ENCODE results near the gene DCAF15. TPM values are rescaled to one million over a fixed set of nuclear protein-coding genes. Genes with fewer than 3 reads are reported as not detected.

The DCAF15 gene
- total RNA-seq, 1 donor from 2014 or later = 23.7 TPM

DNA sequence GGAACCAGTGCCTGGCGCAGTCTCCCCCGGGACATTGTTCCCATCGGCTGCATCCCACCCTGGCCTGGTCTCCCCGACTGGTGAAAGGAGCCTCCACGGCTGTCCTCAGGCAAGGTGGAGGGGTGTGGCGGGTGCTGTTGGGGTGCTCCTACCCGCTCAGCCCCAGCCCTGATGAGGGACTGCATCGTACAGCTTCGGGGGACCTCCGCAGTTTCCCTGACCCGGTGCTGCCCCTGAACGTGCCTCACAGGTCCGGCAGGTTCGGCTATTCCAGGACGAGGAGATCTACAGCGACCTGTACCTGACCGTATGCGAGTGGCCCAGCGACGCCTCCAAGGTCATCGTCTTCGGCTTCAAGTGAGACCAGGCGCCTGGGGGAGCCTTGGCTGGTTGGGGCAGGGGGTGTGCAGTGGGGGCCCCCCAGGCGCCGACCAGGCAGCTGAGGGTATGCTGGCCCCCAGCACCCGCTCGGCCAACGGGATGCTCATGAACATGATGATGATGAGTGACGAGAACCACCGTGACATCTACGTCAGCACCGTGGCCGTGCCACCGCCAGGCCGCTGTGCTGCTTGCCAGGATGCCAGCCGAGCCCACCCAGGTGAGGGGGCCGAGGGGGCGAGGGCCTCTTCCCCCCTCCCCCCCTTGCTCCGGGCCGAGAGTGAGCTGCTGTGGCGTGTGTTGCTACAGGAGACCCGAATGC is 3.5 kb downstream of the DCAF15 start:
- DNase-seq (ENCODE audit: low read depth) = no peak
- H3K27me3 ChIP-seq (ENCODE audit: control insufficient read depth, insufficient read depth, low read length) = no peaks in the 10 kb centered on the region
- H3K36me3 ChIP-seq (ENCODE audit: control insufficient read depth, insufficient read depth, low read length) = peaks cover 1% of the 10 kb centered on the region
- H3K4me3 ChIP-seq (ENCODE audit: low read depth, low read length) = no peak overlapping the region
- TF ChIP-seq, protein P1, sequence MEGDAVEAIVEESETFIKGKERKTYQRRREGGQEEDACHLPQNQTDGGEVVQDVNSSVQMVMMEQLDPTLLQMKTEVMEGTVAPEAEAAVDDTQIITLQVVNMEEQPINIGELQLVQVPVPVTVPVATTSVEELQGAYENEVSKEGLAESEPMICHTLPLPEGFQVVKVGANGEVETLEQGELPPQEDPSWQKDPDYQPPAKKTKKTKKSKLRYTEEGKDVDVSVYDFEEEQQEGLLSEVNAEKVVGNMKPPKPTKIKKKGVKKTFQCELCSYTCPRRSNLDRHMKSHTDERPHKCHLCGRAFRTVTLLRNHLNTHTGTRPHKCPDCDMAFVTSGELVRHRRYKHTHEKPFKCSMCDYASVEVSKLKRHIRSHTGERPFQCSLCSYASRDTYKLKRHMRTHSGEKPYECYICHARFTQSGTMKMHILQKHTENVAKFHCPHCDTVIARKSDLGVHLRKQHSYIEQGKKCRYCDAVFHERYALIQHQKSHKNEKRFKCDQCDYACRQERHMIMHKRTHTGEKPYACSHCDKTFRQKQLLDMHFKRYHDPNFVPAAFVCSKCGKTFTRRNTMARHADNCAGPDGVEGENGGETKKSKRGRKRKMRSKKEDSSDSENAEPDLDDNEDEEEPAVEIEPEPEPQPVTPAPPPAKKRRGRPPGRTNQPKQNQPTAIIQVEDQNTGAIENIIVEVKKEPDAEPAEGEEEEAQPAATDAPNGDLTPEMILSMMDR (IDR thresholded peaks at IDR 0.05; ENCODE audit: insufficient read depth, low read length, poor library complexity, severe bottlenecking) = no peak

DNA sequence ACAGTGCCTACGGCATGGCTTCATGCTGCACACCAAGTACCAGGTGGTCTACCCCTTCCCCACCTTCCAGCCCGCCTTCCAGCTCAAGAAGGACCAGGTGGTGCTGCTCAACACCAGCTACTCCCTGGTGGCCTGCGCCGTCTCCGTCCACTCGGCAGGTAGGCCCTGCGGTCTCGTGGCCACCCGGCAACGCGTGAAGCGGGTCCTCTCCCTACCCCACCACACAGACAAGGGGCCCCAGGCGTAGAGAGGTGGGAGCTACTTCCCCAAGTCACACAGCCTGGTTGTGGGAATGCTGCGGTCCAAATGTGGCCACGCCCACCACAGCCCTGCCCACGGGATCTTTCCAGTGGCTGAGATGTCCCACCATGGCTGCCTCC is 4.0 kb downstream of the DCAF15 start:
- Histone ChIP-seq H3K27me3 (ENCODE audit: control insufficient read depth, insufficient read depth, low read length) (no peaks in the 10 kb centered on the region), H3K4me3 (ENCODE audit: low read depth, low read length) (no peak overlapping the region), H3K36me3 (ENCODE audit: control insufficient read depth, insufficient read depth, low read length) (peaks cover 1% of the 10 kb centered on the region)
- no peak for DNase-seq (ENCODE audit: low read depth)
- TF ChIP-seq, protein P1 (IDR thresholded peaks at IDR 0.05; ENCODE audit: insufficient read depth, low read length, poor library complexity, severe bottlenecking) = no peak

DNA sequence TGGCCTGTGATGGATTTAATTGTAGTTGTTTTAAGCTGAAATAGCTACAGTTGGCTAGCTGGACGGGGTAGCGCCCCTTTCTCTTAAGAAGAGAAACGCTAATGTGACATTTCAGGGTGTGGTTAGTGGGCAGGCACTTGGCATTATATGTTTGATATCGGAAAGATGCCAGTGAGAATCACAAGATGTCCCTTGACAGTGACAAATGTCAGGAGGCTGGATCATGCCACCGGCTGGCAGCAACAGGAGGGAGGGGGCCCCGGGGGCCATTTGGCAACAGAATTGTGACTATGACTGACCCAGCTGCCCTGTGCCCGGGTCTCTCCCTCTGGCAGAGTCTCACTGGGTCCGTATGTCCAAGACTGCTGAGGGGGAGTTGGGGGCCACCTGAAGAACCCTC is 4.7 kb downstream of the DCAF15 start:
- H3K27me3 ChIP-seq (ENCODE audit: control insufficient read depth, insufficient read depth, low read length) = no peaks in the 10 kb centered on the region
- no peak for DNase-seq (ENCODE audit: low read depth)
- peaks cover 1% of the 10 kb centered on the region for H3K36me3 ChIP-seq (ENCODE audit: control insufficient read depth, insufficient read depth, low read length)
- TF ChIP-seq, protein P1 (IDR thresholded peaks at IDR 0.05; ENCODE audit: insufficient read depth, low read length, poor library complexity, severe bottlenecking) = no peak
- no peak overlapping the region for H3K4me3 ChIP-seq (ENCODE audit: low read depth, low read length)

DNA sequence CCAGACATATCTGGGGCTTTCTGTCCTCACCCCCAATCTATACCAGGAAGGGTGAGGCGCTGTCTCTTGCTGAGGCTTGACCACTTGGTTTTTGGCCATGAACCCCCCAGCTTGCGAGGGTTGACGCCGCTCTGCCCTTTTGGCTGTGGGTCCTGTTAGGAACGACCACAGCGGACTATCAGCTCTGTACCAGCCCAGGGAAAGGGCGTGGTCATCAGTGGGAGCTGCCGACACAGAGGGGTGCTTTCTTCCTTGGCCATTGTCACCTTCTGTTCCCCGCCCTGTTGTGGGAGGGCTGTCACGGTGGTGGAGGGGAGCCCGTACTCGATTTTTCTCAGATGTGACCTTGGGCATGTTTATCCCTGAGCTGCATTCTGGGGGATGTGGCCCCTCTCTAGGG is 5.7 kb downstream of the DCAF15 start:
- no peak for DNase-seq (ENCODE audit: low read depth)
- TF ChIP-seq, protein P1 (IDR thresholded peaks at IDR 0.05; ENCODE audit: insufficient read depth, low read length, poor library complexity, severe bottlenecking) = no peak
- H3K36me3 ChIP-seq (ENCODE audit: control insufficient read depth, insufficient read depth, low read length) = peaks cover 1% of the 10 kb centered on the region

DNA sequence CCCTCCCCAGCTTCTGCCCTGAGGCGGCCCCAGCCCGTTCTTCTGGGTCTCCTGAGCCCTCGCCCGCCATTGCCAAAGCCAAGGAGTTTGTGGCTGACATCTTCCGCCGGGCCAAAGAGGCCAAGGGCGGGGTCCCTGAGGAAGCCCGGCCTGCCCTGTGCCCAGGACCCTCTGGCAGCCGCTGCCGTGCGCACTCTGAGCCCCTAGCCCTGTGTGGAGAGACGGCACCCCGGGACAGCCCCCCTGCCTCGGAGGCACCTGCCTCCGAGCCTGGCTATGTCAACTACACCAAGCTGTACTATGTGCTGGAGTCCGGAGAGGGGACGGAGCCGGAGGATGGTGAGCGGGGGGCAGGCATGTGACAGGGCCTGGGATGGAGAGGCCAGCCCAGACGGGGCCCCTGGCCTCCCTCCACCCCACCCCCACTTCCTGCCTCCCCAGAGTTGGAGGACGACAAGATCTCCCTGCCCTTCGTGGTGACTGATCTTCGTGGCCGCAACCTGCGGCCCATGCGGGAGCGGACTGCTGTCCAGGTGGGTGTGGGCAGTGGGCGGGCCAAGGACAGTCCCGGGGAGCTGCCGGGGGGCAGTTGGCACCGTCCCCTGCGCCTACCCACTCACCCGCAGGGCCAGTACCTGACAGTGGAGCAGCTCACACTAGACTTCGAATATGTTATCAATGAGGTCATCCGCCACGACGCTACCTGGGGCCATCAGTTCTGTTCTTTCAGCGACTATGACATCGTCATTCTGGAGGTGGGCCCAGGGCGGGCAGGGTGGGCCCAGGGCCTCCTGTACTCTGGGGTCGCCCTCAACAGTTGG is 7.0 kb downstream of the DCAF15 start:
- DNase-seq (ENCODE audit: low read depth) = no peak
- TF ChIP-seq, protein P1 (IDR thresholded peaks at IDR 0.05; ENCODE audit: insufficient read depth, low read length, poor library complexity, severe bottlenecking) = no peak
- peaks cover 1% of the 10 kb centered on the region for H3K36me3 ChIP-seq (ENCODE audit: control insufficient read depth, insufficient read depth, low read length)
- no peaks in the 10 kb centered on the region for H3K27me3 ChIP-seq (ENCODE audit: control insufficient read depth, insufficient read depth, low read length)
- no peak overlapping the region for H3K4me3 ChIP-seq (ENCODE audit: low read depth, low read length)

More for the DNA sequence above, 5.7 kb downstream of the DCAF15 start:
- Histone ChIP-seq H3K27me3 (ENCODE audit: control insufficient read depth, insufficient read depth, low read length) (no peaks in the 10 kb centered on the region), H3K4me3 (ENCODE audit: low read depth, low read length) (no peak overlapping the region)
